Measurements from ENCODE around the gene ATR. TPM values are rescaled to one million over a fixed set of nuclear protein-coding genes. Genes with fewer than 3 reads are reported as not detected.

The ATR gene
- total and polyA plus RNA-seq, 9 of the 15 experiments (the other 6 are each of a cell fraction or from before 2014, with no cell fraction given): 18.0 to 37.8 (median 23.2) TPM

- Histone ChIP-seq H3K9me3 (replicated peaks; ENCODE audit: control insufficient read depth, insufficient read depth, low read depth, low read length) (no peaks in the 10 kb centered on the region), H3K4me3 (no peak overlapping the region), H3K4me2 (ENCODE audit: insufficient read depth, low read length) (no peak overlapping the region), H3K9me1 (ENCODE audit: control insufficient read depth, insufficient read depth, low read length) (no peaks in the 10 kb centered on the region), H2AFZ (ENCODE audit: low read depth, low read length) (no peak overlapping the region), H3K79me2 (ENCODE audit: control insufficient read depth, insufficient read depth, low read length) (no peaks in the 10 kb centered on the region), H3K4me1 (replicated peaks in 1 of 2; ENCODE audit: control insufficient read depth in 2 of 2, insufficient read depth in 2 of 2, low read length in 2 of 2) (peaks cover 0 to 4% of the 10 kb centered on the region in 2 experiments; a peak in 1 of 5 replicates), H3K36me3 (ENCODE audit: control insufficient read depth, insufficient read depth, low read length) (no peaks in the 10 kb centered on the region), H3K27me3 (ENCODE audit: control insufficient read depth in 2 of 2, insufficient read depth in 2 of 2, low read length in 2 of 2) (no peaks in the 10 kb centered on the region), H3K9ac (ENCODE audit: insufficient read depth in 1 of 2, low read depth in 2 of 2, low read length in 2 of 2) (no peak overlapping the region), H3K27ac (ENCODE audit: extremely low read depth, low read depth, low read length) (no peak overlapping the region), H4K20me1 (replicated peaks; ENCODE audit: control insufficient read depth, insufficient read depth, low read length) (no peaks in the 10 kb centered on the region)
- DNase-seq (ENCODE audit: extremely low read depth in 1 of 4, low spot score in 3 of 4) (no peak), FAIRE-seq (no peak), ATAC-seq (no peak)
- in situ Hi-C loops (cut with MboI) (no loop called here), intact Hi-C loops (cut with micrococcal nuclease) (no loop called here)
- BruUV-seq (replicated peaks): no TSS peak
- ChIA-PET CTCF (ENCODE audit: low intra/inter-chr PET ratio) (no interaction called here), POLR2A (interaction anchor here (1.0 to 2.4 kb wide), 3 partner anchors 12 to 20 kb away, joined by 4 to 9 read pairs (median 8); partner anchors contain the start of gene PLS1)
- 43% methylated on average over 1 of the region's 1 CpG for WGBS (ENCODE audit: insufficient coverage, low coverage, missing lambda C conversion rate)
- TF ChIP-seq COPS2 (conservative IDR thresholded peaks at IDR 0.05) (no peak), KLF6 (CRISPR knock-in tag; IDR thresholded peaks at IDR 0.05; ENCODE audit: borderline replicate concordance) (no peak), ZMIZ1 (IDR thresholded peaks at IDR 0.05; ENCODE audit: low read depth in 2 of 2, low read length in 2 of 2) (no peak), ESRRA (IDR thresholded peaks at IDR 0.05; ENCODE audit: borderline replicate concordance, low read depth) (no peak), NBN (IDR thresholded peaks at IDR 0.05; ENCODE audit: low read depth) (no peak), ZNF507 (tag; conservative IDR thresholded peaks at IDR 0.05) (no peak), ATF3 (IDR thresholded peaks at IDR 0.05) (no peak), ATF3 (CRISPR knock-in tag; conservative IDR thresholded peaks at IDR 0.05) (no peak), ELF1 (tag; IDR thresholded peaks at IDR 0.05) (no peak), TCF3 (CRISPR knock-in tag; IDR thresholded peaks at IDR 0.05) (no peak), DIDO1 (tag; IDR thresholded peaks at IDR 0.05; ENCODE audit: low read depth) (no peak)
- TF ChIP-seq, protein P1, sequence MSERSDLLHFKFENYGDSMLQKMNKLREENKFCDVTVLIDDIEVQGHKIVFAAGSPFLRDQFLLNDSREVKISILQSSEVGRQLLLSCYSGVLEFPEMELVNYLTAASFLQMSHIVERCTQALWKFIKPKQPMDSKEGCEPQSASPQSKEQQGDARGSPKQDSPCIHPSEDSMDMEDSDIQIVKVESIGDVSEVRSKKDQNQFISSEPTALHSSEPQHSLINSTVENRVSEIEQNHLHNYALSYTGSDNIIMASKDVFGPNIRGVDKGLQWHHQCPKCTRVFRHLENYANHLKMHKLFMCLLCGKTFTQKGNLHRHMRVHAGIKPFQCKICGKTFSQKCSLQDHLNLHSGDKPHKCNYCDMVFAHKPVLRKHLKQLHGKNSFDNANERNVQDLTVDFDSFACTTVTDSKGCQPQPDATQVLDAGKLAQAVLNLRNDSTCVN (CRISPR knock-in tag; IDR thresholded peaks at IDR 0.05): no peak
- TF ChIP-seq, protein P2, sequence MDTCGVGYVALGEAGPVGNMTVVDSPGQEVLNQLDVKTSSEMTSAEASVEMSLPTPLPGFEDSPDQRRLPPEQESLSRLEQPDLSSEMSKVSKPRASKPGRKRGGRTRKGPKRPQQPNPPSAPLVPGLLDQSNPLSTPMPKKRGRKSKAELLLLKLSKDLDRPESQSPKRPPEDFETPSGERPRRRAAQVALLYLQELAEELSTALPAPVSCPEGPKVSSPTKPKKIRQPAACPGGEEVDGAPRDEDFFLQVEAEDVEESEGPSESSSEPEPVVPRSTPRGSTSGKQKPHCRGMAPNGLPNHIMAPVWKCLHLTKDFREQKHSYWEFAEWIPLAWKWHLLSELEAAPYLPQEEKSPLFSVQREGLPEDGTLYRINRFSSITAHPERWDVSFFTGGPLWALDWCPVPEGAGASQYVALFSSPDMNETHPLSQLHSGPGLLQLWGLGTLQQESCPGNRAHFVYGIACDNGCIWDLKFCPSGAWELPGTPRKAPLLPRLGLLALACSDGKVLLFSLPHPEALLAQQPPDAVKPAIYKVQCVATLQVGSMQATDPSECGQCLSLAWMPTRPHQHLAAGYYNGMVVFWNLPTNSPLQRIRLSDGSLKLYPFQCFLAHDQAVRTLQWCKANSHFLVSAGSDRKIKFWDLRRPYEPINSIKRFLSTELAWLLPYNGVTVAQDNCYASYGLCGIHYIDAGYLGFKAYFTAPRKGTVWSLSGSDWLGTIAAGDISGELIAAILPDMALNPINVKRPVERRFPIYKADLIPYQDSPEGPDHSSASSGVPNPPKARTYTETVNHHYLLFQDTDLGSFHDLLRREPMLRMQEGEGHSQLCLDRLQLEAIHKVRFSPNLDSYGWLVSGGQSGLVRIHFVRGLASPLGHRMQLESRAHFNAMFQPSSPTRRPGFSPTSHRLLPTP (IDR thresholded peaks at IDR 0.05; ENCODE audit: borderline replicate concordance, extremely low read depth, insufficient read length): no peak
Observed at GRCh38 chr3:142608631-142609030, 30.1 kb upstream of the ATR start.
